H9 (cell line): ENCODE results near the gene ACBD5. TPM values are rescaled to one million over a fixed set of nuclear protein-coding genes. Genes with fewer than 3 reads are reported as not detected.

Experiments
- DNase-seq: peaks from one replicate; pipeline ENCODE4 v3.0.0-alpha.2; 2017
- H2AFZ ChIP-seq: one replicate; pipeline ENCODE4 v1.6.1; 2013; ENCODE audit warnings: mild to moderate bottlenecking, low read length, control low read depth, moderate library complexity
- H2AK5ac ChIP-seq: 2 replicates; pipeline ENCODE4 v1.6.1; 2013; ENCODE audit warnings: low read length, control low read depth, mixed read lengths; ENCODE audit not compliant: insufficient read length
- H2BK120ac ChIP-seq: one replicate; pipeline ENCODE4 v1.6.1; 2013; ENCODE audit warnings: low read depth, mild to moderate bottlenecking, low read length, control low read depth, inconsistent platforms; ENCODE audit not compliant: poor library complexity, severe bottlenecking
- H2BK12ac ChIP-seq: 2 replicates; pipeline ENCODE4 v1.6.1; 2013; ENCODE audit warnings: low read length, control low read depth, mixed read lengths, low read depth; ENCODE audit not compliant: insufficient read length
- H2BK15ac ChIP-seq: 2 replicates; pipeline ENCODE4 v1.6.1; 2013; ENCODE audit warnings: low read depth, low read length, control low read depth
- H2BK20ac ChIP-seq: one replicate; pipeline ENCODE4 v1.6.1; 2013; ENCODE audit warnings: low read depth, mild to moderate bottlenecking, low read length, control low read depth, inconsistent platforms; ENCODE audit not compliant: poor library complexity, severe bottlenecking
- H2BK5ac ChIP-seq: 2 replicates; pipeline ENCODE4 v1.6.1; 2013; ENCODE audit warnings: low read length, control low read depth, mixed read lengths; ENCODE audit not compliant: insufficient read length
- H3K14ac ChIP-seq: 2 replicates; pipeline ENCODE4 v1.6.1; 2013; ENCODE audit warnings: low read length, control low read depth; ENCODE audit not compliant: insufficient read depth
- H3K18ac ChIP-seq: 2 replicates; pipeline ENCODE4 v1.6.1; 2013; ENCODE audit warnings: low read depth, mild to moderate bottlenecking, mixed read lengths, low read length, control low read depth; ENCODE audit not compliant: insufficient read length
- H3K23ac ChIP-seq: 2 replicates; pipeline ENCODE4 v1.6.1; 2013; ENCODE audit warnings: low read length, control low read depth, mixed read lengths, low read depth; ENCODE audit not compliant: insufficient read length
- H3K23me2 ChIP-seq: 2 replicates; pipeline ENCODE4 v1.6.1; 2013; ENCODE audit warnings: low read depth, mild to moderate bottlenecking, mixed read lengths, low read length, control low read depth; ENCODE audit not compliant: insufficient read length, poor library complexity, severe bottlenecking
- H3K27ac ChIP-seq: 2 replicates; pipeline ENCODE4 v1.5.1; 2013; ENCODE audit warnings: low read length, control low read depth, mixed read lengths, low read depth; ENCODE audit not compliant: insufficient read length
- H3K27me3 ChIP-seq: 2 replicates; pipeline ENCODE4 v1.6.1; 2013; ENCODE audit warnings: low read length, control low read depth, inconsistent platforms; ENCODE audit not compliant: insufficient read depth
- H3K4ac ChIP-seq: 2 replicates; pipeline ENCODE4 v1.6.1; 2013; ENCODE audit warnings: low read depth, mild to moderate bottlenecking, control low read depth, inconsistent platforms, low read length, moderate library complexity
- H3K4me1 ChIP-seq: 2 replicates; pipeline ENCODE4 v1.6.1; 2013; ENCODE audit warnings: low read length, control low read depth, inconsistent platforms; ENCODE audit not compliant: insufficient read depth
- H3K4me2 ChIP-seq: 2 replicates; pipeline ENCODE4 v1.6.1; 2013; ENCODE audit warnings: low read length, control low read depth, mixed read lengths; ENCODE audit not compliant: insufficient read length, insufficient read depth
- H3K56ac ChIP-seq: 2 replicates; pipeline ENCODE4 v1.6.1; 2013; ENCODE audit warnings: low read depth, mild to moderate bottlenecking, mixed read lengths, low read length, control low read depth; ENCODE audit not compliant: insufficient read length
- H3K79me1 ChIP-seq: 2 replicates; pipeline ENCODE4 v1.6.1; 2013; ENCODE audit warnings: low read depth, mild to moderate bottlenecking, moderate library complexity, low read length, control low read depth, inconsistent platforms; ENCODE audit not compliant: insufficient read depth, poor library complexity, severe bottlenecking
- H3K79me2 ChIP-seq: 2 replicates; pipeline ENCODE4 v1.6.1; 2013; ENCODE audit warnings: low read length, control low read depth, inconsistent platforms; ENCODE audit not compliant: insufficient read depth
- H3K9ac ChIP-seq: 2 replicates; pipeline ENCODE4 v1.6.1; 2013; ENCODE audit warnings: low read length, control low read depth, mixed read lengths; ENCODE audit not compliant: insufficient read length; ENCODE audit errors: extremely low read depth
- H3K9me3 ChIP-seq: one replicate; pipeline ENCODE4 v1.6.1; 2013; ENCODE audit warnings: low read depth, low read length, inconsistent platforms; ENCODE audit not compliant: control insufficient read depth
- H3T11ph ChIP-seq: one replicate; pipeline ENCODE4 v1.6.1; 2013; ENCODE audit warnings: mild to moderate bottlenecking, low read length, control low read depth, inconsistent platforms
- H4K20me1 ChIP-seq: one replicate; pipeline ENCODE4 v1.6.1; 2013; ENCODE audit not compliant: control insufficient read depth, insufficient read length, insufficient read depth
- H4K5ac ChIP-seq: 2 replicates; pipeline ENCODE4 v1.6.1; 2013; ENCODE audit warnings: low read depth, mild to moderate bottlenecking, mixed read lengths, low read length, control low read depth; ENCODE audit not compliant: insufficient read length
- H4K8ac ChIP-seq: replicated peaks from 2 replicates; pipeline ENCODE4 v1.6.1; 2013; ENCODE audit warnings: low read length, control low read depth, mixed read lengths, low read depth; ENCODE audit not compliant: insufficient read length
- H4K91ac ChIP-seq: 2 replicates; pipeline ENCODE4 v1.6.1; 2013; ENCODE audit warnings: low read depth, mild to moderate bottlenecking, moderate library complexity, mixed read lengths, low read length, control low read depth; ENCODE audit not compliant: insufficient read length
- H3K27ac Mint-ChIP-seq, 3 experiments: 2 replicates in 2 of 3; 3 replicates in 1 of 3; pipeline ENCODE4 v1.8.0; 2020 to 2021; ENCODE audit warnings: mixed read lengths in 3 of 3, mild to moderate bottlenecking in 1 of 3, moderate library complexity in 1 of 3
- H3K27me3 Mint-ChIP-seq: 2 replicates; pipeline ENCODE4 v1.8.0; 2021; ENCODE audit warnings: low read depth, mild to moderate bottlenecking, moderate library complexity, mixed read lengths
- H3K36me3 Mint-ChIP-seq, 3 experiments: 2 replicates in 2 of 3; 3 replicates in 1 of 3; pipeline ENCODE4 v1.8.0; 2020 to 2021; ENCODE audit warnings: low read depth in 3 of 3, mixed read lengths in 3 of 3; ENCODE audit not compliant: insufficient read depth in 1 of 3
- H3K4me1 Mint-ChIP-seq, 2 experiments: 2 replicates each; pipeline ENCODE4 v1.8.0; 2020; ENCODE audit warnings: mixed read lengths in 2 of 2
- H3K4me3 Mint-ChIP-seq, 2 experiments: 2 replicates in 1 of 2; 3 replicates in 1 of 2; pipeline ENCODE4 v1.8.0; 2020 to 2021; ENCODE audit warnings: mild to moderate bottlenecking in 2 of 2, mixed read lengths in 2 of 2, moderate library complexity in 1 of 2
- H3K9me3 Mint-ChIP-seq, 2 experiments: 2 replicates in 1 of 2; 3 replicates in 1 of 2; pipeline ENCODE4 v1.8.0; 2020; ENCODE audit warnings: mild to moderate bottlenecking in 2 of 2, mixed read lengths in 2 of 2, moderate library complexity in 1 of 2
- CTCF ChIP-seq: fragments of 200-600 bp; sonication (generic); conservative IDR thresholded peaks from 3 replicates; pipeline ENCODE4 v1.8.0; 2021; ENCODE audit warnings: antibody characterized with exemption, mild to moderate bottlenecking
- WGBS: extraction: QIAGEN DNeasy Blood & Tissue Kit; methylation state at CpG from one replicate; pipeline ENCODE4 v1.1.7; 2013; ENCODE audit warnings: missing lambda C conversion rate, low lambda C conversion rate, mixed read lengths; ENCODE audit not compliant: insufficient read length; ENCODE audit errors: extremely low coverage; 5-methylcytosine and 5-hydroxymethylcytosine counted together
- total RNA-seq: library from RNA; stranded (reverse); gene quantifications from 2 replicates; pipeline ENCODE4 v1.2.1, GENCODE V29; 2021

The ACBD5 gene
- total RNA-seq, 1 experiment from 2014 or later = 14.2 TPM

- no peak overlapping the region for H2BK120ac ChIP-seq
- DNase-seq = no peak
- no peak overlapping the region for H3K27ac ChIP-seq
- H2BK12ac ChIP-seq = no peak overlapping the region
- no peak for TF ChIP-seq CTCF
- no peak overlapping the region for H2AK5ac ChIP-seq
- H3K79me1 ChIP-seq = no peaks in the 10 kb centered on the region
- peaks cover 7% of the 10 kb centered on the region for H3K23me2 ChIP-seq
- H3K56ac ChIP-seq = no peak overlapping the region
- H3K9me3 ChIP-seq = no peaks in the 10 kb centered on the region
- H3K27ac Mint-ChIP-seq = peak overlapping the region in 1 of 3 experiments; percentile 94; a peak in 2 of 7 replicates
- no peak overlapping the region for H3K14ac ChIP-seq
- H3K36me3 Mint-ChIP-seq = peaks cover 0 to 7% (median 5%) of the 10 kb centered on the region in 3 experiments; a peak in 5 of 7 replicates
- H3K27me3 ChIP-seq = no peaks in the 10 kb centered on the region
- H2AFZ ChIP-seq = no peak overlapping the region
- H4K5ac ChIP-seq = no peak overlapping the region
- H3K9me3 Mint-ChIP-seq = peaks cover 0 to 4% of the 10 kb centered on the region in 2 experiments; a peak in 2 of 5 replicates
- no peak overlapping the region for H3K9ac ChIP-seq
- H3K4ac ChIP-seq = no peak overlapping the region
- peaks cover 22 to 29% of the 10 kb centered on the region in 2 experiments for H3K4me1 Mint-ChIP-seq
- H3K79me2 ChIP-seq = no peaks in the 10 kb centered on the region
- H3T11ph ChIP-seq = no peak overlapping the region
- H3K18ac ChIP-seq = no peak overlapping the region
- no peak overlapping the region for H3K23ac ChIP-seq
- H4K20me1 ChIP-seq = no peaks in the 10 kb centered on the region
- no peak overlapping the region for H3K4me2 ChIP-seq
- H4K91ac ChIP-seq = no peak overlapping the region
- H3K27me3 Mint-ChIP-seq = peaks cover 6% of the 10 kb centered on the region; the same call in 1 of the 2 replicates
- no peak overlapping the region for H2BK20ac ChIP-seq
- WGBS = no CpG with 5 or more reads among the region's 1 CpG
- no peak overlapping the region for H4K8ac ChIP-seq
- H2BK5ac ChIP-seq = no peak overlapping the region
- H3K4me3 Mint-ChIP-seq = no peak overlapping the region
- H3K4me1 ChIP-seq = no peaks in the 10 kb centered on the region; the same call in 1 of the 2 replicates
- no peak overlapping the region for H2BK15ac ChIP-seq
Observed at GRCh38 chr10:27244976-27245375, 4.4 kb upstream of the ACBD5 start.
